Gastrocnemius medialis (tissue), 4 donors: ENCODE measurements around the gene TNXB. TPM values are rescaled to one million over a fixed set of nuclear protein-coding genes. Genes with fewer than 3 reads are reported as not detected.
"Not testable (repeated sequence)": the region's sequence is repeated elsewhere in the genome, so short reads cannot be mapped to it uniquely, and the experiment has no call there.

Experiments
- ATAC-seq, 2 donors: fragments of 150-250 bp; one replicate each; pipeline ENCODE4 v1.9.1; 2016
- DNase-seq, 2 donors: peaks; one replicate each; pipeline ENCODE4 v3.0.0-alpha.2; 2019
- H3K27ac ChIP-seq, 4 donors: fragments of 200-600 bp; sonication (generic); 1 replicate in 1 of 4; 2 replicates in 3 of 4; pipeline ENCODE4 v1.5.1; 2016 to 2018; ENCODE audit warnings: mild to moderate bottlenecking in 2 of 4, moderate library complexity in 1 of 4
- H3K27me3 ChIP-seq, 3 donors: fragments of 200-600 bp; sonication (generic) in 2 of 3; 1 replicate in 1 of 3; 2 replicates in 2 of 3; pipeline versions ENCODE4 v1.5.1 to v1.6.0; 2016 to 2019; ENCODE audit warnings: mild to moderate bottlenecking in 1 of 3, moderate library complexity in 1 of 3
- H3K36me3 ChIP-seq, 2 donors: fragments of 200-600 bp; sonication (generic) in 1 of 2; one replicate each; pipeline ENCODE4 v1.5.1; 2017 to 2018
- H3K4me1 ChIP-seq, 2 donors: fragments of 200-600 bp; sonication (generic) in 1 of 2; one replicate each; pipeline ENCODE4 v1.5.1; 2016 to 2017; ENCODE audit warnings: mild to moderate bottlenecking in 2 of 2
- H3K4me3 ChIP-seq, 4 donors: fragments of 200-600 bp; sonication (generic) in 3 of 4; 1 replicate in 1 of 4; 2 replicates in 3 of 4; pipeline ENCODE4 v1.5.1; 2016 to 2019; ENCODE audit warnings: mild to moderate bottlenecking in 2 of 4
- H3K9me3 ChIP-seq, 3 donors: fragments of 200-600 bp; sonication (generic) in 2 of 3; 1 replicate in 1 of 3; 2 replicates in 2 of 3; pipeline ENCODE4 v1.5.1; 2016 to 2019
- CTCF ChIP-seq, 5 experiments: fragments of 450-650 bp in 3 of 5; fragments of 200-600 bp in 2 of 5; sonication (generic) in 2 of 5; IDR thresholded peaks in 4 of 5; conservative IDR thresholded peaks in 1 of 5; 1 replicate in 4 of 5; 2 replicates in 1 of 5; pipeline ENCODE4 v1.5.1; 2016 to 2019; ENCODE audit warnings: antibody characterized with exemption in 5 of 5, mild to moderate bottlenecking in 3 of 5, moderate library complexity in 3 of 5
- POLR2A ChIP-seq, 2 donors: fragments of 450-650 bp; IDR thresholded peaks; one replicate each; pipeline ENCODE4 v1.6.1; 2017; ENCODE audit warnings: antibody characterized with exemption in 2 of 2, mild to moderate bottlenecking in 2 of 2, moderate library complexity in 2 of 2
- in situ Hi-C, 4 donors: fragments of 200-750 bp; cut with MboI; loops; one replicate each; pipeline versions ENCODE4 v1.15.0 to v1.8.0; 2017; ENCODE audit warnings: low sequenced_read_pairs in 4 of 4
- intact Hi-C: fragments of 100-400 bp; cut with DNase I; formaldehyde crosslinking; loops from one replicate; pipeline ENCODE4 v1.15.1; 2023; ENCODE audit warnings: low total_unique reads
- total RNA-seq, 4 donors: library from RNA; depleted of rRNA; stranded (reverse); fragments of >200 nt; gene quantifications; one replicate each; pipeline versions ENCODE4 v1.1.0 to v1.2.3, GENCODE V29; 2016

TNXB gene
- total RNA-seq, 4 donors from 2014 or later: 12.0 to 37.0 (median 33.5) TPM

- in situ Hi-C loops: no loop called here
- no peak for TF ChIP-seq CTCF (IDR thresholded peaks at IDR 0.05 in 4 of 5, conservative IDR thresholded peaks at IDR 0.05 in 1 of 5)
- TF ChIP-seq POLR2A (IDR thresholded peaks at IDR 0.05): no peak
- Histone ChIP-seq H3K36me3 (no peaks in the 10 kb centered on the region), H3K4me3 (no peak overlapping the region), H3K9me3 (no peaks in the 10 kb centered on the region), H3K4me1 (peaks cover 0 to 6% of the 10 kb centered on the region in 2 donors), H3K27me3 (no peaks in the 10 kb centered on the region), H3K27ac (peak overlapping the region; percentile 65 to 75 (median 70))
- intact Hi-C loops: loop anchor here (10.0 kb wide), 1 partner anchor 68 kb away; no protein-coding TSS in a partner anchor
- peak; percentile 48 to 59 for ATAC-seq
- DNase-seq: peak; percentile 39 to 72
Measured at GRCh38 chr6:32047084-32047478, 62.1 kb downstream of the TNXB start.

- DNase-seq (peak in 1 of 2 donors; percentile 46), ATAC-seq (peak in 1 of 2 donors; percentile 10)
- in situ Hi-C loops (no loop called here), intact Hi-C loops (loop anchor here (10.0 kb wide), 1 partner anchor 68 kb away; no protein-coding TSS in a partner anchor)
- no peaks in the 10 kb centered on the region for H3K9me3 ChIP-seq
- TF ChIP-seq POLR2A (IDR thresholded peaks at IDR 0.05) (no peak), CTCF (IDR thresholded peaks at IDR 0.05 in 4 of 5, conservative IDR thresholded peaks at IDR 0.05 in 1 of 5) (no peak)
- no peaks in the 10 kb centered on the region for H3K27me3 ChIP-seq
- H3K4me1 ChIP-seq: peaks cover 0 to 6% of the 10 kb centered on the region in 2 donors
- H3K4me3 ChIP-seq: no peak overlapping the region
- H3K27ac ChIP-seq: peak overlapping the region; percentile 65 to 75 (median 70)
- no peaks in the 10 kb centered on the region for H3K36me3 ChIP-seq
Measured at GRCh38 chr6:32046450-32047083, 62.6 kb downstream of the TNXB start.

GRCh38 chr6:32045811-32046449 is 63.2 kb downstream of the TNXB start:
- TF ChIP-seq POLR2A (IDR thresholded peaks at IDR 0.05) (no peak), CTCF (IDR thresholded peaks at IDR 0.05 in 4 of 5, conservative IDR thresholded peaks at IDR 0.05 in 1 of 5) (no peak)
- intact Hi-C loops: loop anchor here (10.0 kb wide), 1 partner anchor 69 kb away; no protein-coding TSS in a partner anchor
- DNase-seq: peak in 1 of 2 donors; percentile 43

GRCh38 chr6:32044916-32045315 is 64.2 kb downstream of the TNXB start:
- in situ Hi-C loops, DNase-seq: not testable (repeated sequence)
- intact Hi-C loops: loop anchor here (10.0 kb wide), 1 partner anchor 70 kb away; no protein-coding TSS in a partner anchor

More at GRCh38 chr6:32045811-32046449, 63.2 kb downstream of the TNXB start:
- in situ Hi-C loops: no loop called here
- Histone ChIP-seq H3K36me3 (no peaks in the 10 kb centered on the region), H3K4me1 (peaks cover 0 to 6% of the 10 kb centered on the region in 2 donors), H3K4me3 (no peak overlapping the region), H3K27me3 (no peaks in the 10 kb centered on the region), H3K27ac (peak overlapping the region; percentile 65 to 75 (median 70)), H3K9me3 (no peaks in the 10 kb centered on the region)
- ATAC-seq: no peak

GRCh38 chr6:32043589-32044380 is 65.4 kb downstream of the TNXB start:
- H3K4me3 ChIP-seq: not testable (repeated sequence)
- intact Hi-C loops: loop anchor here (10.0 kb wide), 1 partner anchor 71 kb away; no protein-coding TSS in a partner anchor

More at GRCh38 chr6:32044916-32045315, 64.2 kb downstream of the TNXB start:
- not testable (repeated sequence) for H3K27ac ChIP-seq, H3K4me3 ChIP-seq, H3K27me3 ChIP-seq, H3K4me1 ChIP-seq, H3K9me3 ChIP-seq, ATAC-seq, H3K36me3 ChIP-seq

GRCh38 chr6:32042276-32042675 is 66.9 kb downstream of the TNXB start:
- H3K4me3 ChIP-seq, H3K9me3 ChIP-seq, in situ Hi-C loops, H3K36me3 ChIP-seq, DNase-seq, ATAC-seq, H3K27me3 ChIP-seq, H3K27ac ChIP-seq, H3K4me1 ChIP-seq: not testable (repeated sequence)
- intact Hi-C loops: loop anchor here (10.0 kb wide), 1 partner anchor 73 kb away; no protein-coding TSS in a partner anchor

More at GRCh38 chr6:32043589-32044380, 65.4 kb downstream of the TNXB start:
- in situ Hi-C loops, H3K36me3 ChIP-seq, H3K27me3 ChIP-seq, H3K27ac ChIP-seq, H3K4me1 ChIP-seq, H3K9me3 ChIP-seq, ATAC-seq, DNase-seq: not testable (repeated sequence)

- not testable (repeated sequence) for ATAC-seq
- intact Hi-C loops: loop anchor here (10.0 kb wide), 1 partner anchor 73 kb away; no protein-coding TSS in a partner anchor
Measured at GRCh38 chr6:32041385-32041784, 67.8 kb downstream of the TNXB start.

GRCh38 chr6:32041050-32041321 is 68.2 kb downstream of the TNXB start:
- H3K4me1 ChIP-seq, H3K36me3 ChIP-seq, H3K4me3 ChIP-seq, H3K27ac ChIP-seq, H3K27me3 ChIP-seq, DNase-seq, H3K9me3 ChIP-seq, in situ Hi-C loops, ATAC-seq: not testable (repeated sequence)
- intact Hi-C loops: loop anchor here (10.0 kb wide), 1 partner anchor 74 kb away; no protein-coding TSS in a partner anchor

More at GRCh38 chr6:32041385-32041784, 67.8 kb downstream of the TNXB start:
- H3K36me3 ChIP-seq, in situ Hi-C loops, H3K9me3 ChIP-seq, H3K4me3 ChIP-seq, H3K27ac ChIP-seq, DNase-seq, H3K27me3 ChIP-seq, H3K4me1 ChIP-seq: not testable (repeated sequence)
